ENCODE results near the gene STK31. TPM values are rescaled to one million over a fixed set of nuclear protein-coding genes. Genes with fewer than 3 reads are reported as not detected.
"Not testable (repeated sequence)": the region's sequence is repeated elsewhere in the genome, so short reads cannot be mapped to it uniquely, and the experiment has no call there.

Gene STK31
- polyA plus RNA-seq, 2 of the 4 experiments (the other 2 are of a cell fraction) = 2.3 to 3.9 TPM

- H3K4me2 ChIP-seq = no peak overlapping the region
- CTCF ChIA-PET = no interaction called here
- TF ChIP-seq FOXS1 (CRISPR knock-in tag; IDR thresholded peaks at IDR 0.05) (no peak), NFE2L2 (conservative IDR thresholded peaks at IDR 0.05; ENCODE audit: low read length) (no peak), MYC (IDR thresholded peaks at IDR 0.05; ENCODE audit: borderline replicate concordance, low read length) (no peak)
- H3K27ac ChIP-seq = no peak overlapping the region
- no peaks in the 10 kb centered on the region for H3K4me1 ChIP-seq
- POLR2A ChIA-PET = no interaction called here
- ATAC-seq (no peak), FAIRE-seq (no peak), DNase-seq (ENCODE audit: low read depth in 1 of 2, low spot score in 1 of 2) (no peak)
- no peaks in the 10 kb centered on the region for H3K9me3 ChIP-seq
- no peak overlapping the region for H3K4me3 ChIP-seq
- 12% methylated on average over 1 of the region's 1 CpG for WGBS (ENCODE audit: missing lambda C conversion rate)
These were observed 36.6 kb downstream of the STK31 start for GRCh38 chr7:23746629-23747028.

GRCh38 chr7:23751852-23752251 lies 41.8 kb downstream of the STK31 start:
- Histone ChIP-seq H3K4me2 (no peak overlapping the region), H3K9me3 (no peaks in the 10 kb centered on the region), H3K4me1 (no peaks in the 10 kb centered on the region), H3K27ac (no peak overlapping the region), H3K4me3 (no peak overlapping the region)
- TF ChIP-seq, protein P1, sequence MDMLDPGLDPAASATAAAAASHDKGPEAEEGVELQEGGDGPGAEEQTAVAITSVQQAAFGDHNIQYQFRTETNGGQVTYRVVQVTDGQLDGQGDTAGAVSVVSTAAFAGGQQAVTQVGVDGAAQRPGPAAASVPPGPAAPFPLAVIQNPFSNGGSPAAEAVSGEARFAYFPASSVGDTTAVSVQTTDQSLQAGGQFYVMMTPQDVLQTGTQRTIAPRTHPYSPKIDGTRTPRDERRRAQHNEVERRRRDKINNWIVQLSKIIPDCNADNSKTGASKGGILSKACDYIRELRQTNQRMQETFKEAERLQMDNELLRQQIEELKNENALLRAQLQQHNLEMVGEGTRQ (IDR thresholded peaks at IDR 0.05) = no peak
- TF ChIP-seq HOXB13 (CRISPR knock-in tag; IDR thresholded peaks at IDR 0.05; ENCODE audit: low read depth) (no peak), RAD21 (conservative IDR thresholded peaks at IDR 0.05 in 1 of 2, IDR thresholded peaks at IDR 0.05 in 1 of 2) (no peak), E2F6 (IDR thresholded peaks at IDR 0.05; ENCODE audit: borderline replicate concordance, low read depth) (no peak), MAZ (IDR thresholded peaks at IDR 0.05; ENCODE audit: borderline replicate concordance, low read depth, low read length) (no peak), CHD2 (IDR thresholded peaks at IDR 0.05; ENCODE audit: low read length, partially characterized antibody) (no peak), POLR2AphosphoS2 (conservative IDR thresholded peaks at IDR 0.05; ENCODE audit: low read length) (no peak), CTCF (IDR thresholded peaks at IDR 0.05) (no peak), FOSB (CRISPR knock-in tag; IDR thresholded peaks at IDR 0.05) (no peak), RFX5 (IDR thresholded peaks at IDR 0.05) (no peak), TFCP2L1 (CRISPR knock-in tag; IDR thresholded peaks at IDR 0.05) (no peak), POLR2A (IDR thresholded peaks at IDR 0.05; ENCODE audit: low read length) (no peak), ZSCAN20 (CRISPR knock-in tag; IDR thresholded peaks at IDR 0.05) (no peak), EP300 (IDR thresholded peaks at IDR 0.05) (no peak)
- TF ChIP-seq, protein P2, sequence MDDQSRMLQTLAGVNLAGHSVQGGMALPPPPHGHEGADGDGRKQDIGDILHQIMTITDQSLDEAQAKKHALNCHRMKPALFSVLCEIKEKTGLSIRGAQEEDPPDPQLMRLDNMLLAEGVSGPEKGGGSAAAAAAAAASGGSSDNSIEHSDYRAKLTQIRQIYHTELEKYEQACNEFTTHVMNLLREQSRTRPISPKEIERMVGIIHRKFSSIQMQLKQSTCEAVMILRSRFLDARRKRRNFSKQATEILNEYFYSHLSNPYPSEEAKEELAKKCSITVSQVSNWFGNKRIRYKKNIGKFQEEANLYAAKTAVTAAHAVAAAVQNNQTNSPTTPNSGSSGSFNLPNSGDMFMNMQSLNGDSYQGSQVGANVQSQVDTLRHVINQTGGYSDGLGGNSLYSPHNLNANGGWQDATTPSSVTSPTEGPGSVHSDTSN (IDR thresholded peaks at IDR 0.05) = no peak
- TF ChIP-seq, protein P3, sequence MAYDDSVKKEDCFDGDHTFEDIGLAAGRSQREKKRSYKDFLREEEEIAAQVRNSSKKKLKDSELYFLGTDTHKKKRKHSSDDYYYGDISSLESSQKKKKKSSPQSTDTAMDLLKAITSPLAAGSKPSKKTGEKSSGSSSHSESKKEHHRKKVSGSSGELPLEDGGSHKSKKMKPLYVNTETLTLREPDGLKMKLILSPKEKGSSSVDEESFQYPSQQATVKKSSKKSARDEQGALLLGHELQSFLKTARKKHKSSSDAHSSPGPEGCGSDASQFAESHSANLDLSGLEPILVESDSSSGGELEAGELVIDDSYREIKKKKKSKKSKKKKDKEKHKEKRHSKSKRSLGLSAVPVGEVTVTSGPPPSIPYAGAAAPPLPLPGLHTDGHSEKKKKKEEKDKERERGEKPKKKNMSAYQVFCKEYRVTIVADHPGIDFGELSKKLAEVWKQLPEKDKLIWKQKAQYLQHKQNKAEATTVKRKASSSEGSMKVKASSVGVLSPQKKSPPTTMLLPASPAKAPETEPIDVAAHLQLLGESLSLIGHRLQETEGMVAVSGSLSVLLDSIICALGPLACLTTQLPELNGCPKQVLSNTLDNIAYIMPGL (CRISPR knock-in tag; IDR thresholded peaks at IDR 0.05; ENCODE audit: borderline replicate concordance) = no peak
- FAIRE-seq (no peak), ATAC-seq (no peak), DNase-seq (ENCODE audit: low read depth in 1 of 2, low spot score in 1 of 2) (no peak)
- ChIA-PET CTCF (no interaction called here), POLR2A (no interaction called here)
- WGBS (ENCODE audit: missing lambda C conversion rate) = 0% methylated on average over 1 of the region's 1 CpG

GRCh38 chr7:23758839-23759238 lies 48.8 kb downstream of the STK31 start:
- H3K27ac ChIP-seq; H3K4me2 ChIP-seq; FAIRE-seq; H3K9me3 ChIP-seq; H3K4me3 ChIP-seq; DNase-seq (ENCODE audit: low read depth in 1 of 2, low spot score in 1 of 2); CTCF ChIA-PET; POLR2A ChIA-PET; ATAC-seq; H3K4me1 ChIP-seq: not testable (repeated sequence)
- 55% methylated on average over 3 of the region's 3 CpGs for WGBS (ENCODE audit: missing lambda C conversion rate)

All from A549 (cell line).